HEK293 (cell line): ENCODE data around the gene ZCCHC14.

Experiments used
- CTCF ChIA-PET: fragments of 350-600 bp; formaldehyde crosslinking; extraction: SDS; loops from one replicate; lab custom pipeline; 2021; ENCODE audit warnings: antibody characterized with exemption; lab: Yijun Ruan, JAX
- POLR2A ChIA-PET: fragments of 300-600 bp; formaldehyde crosslinking; extraction: SDS; loops from one replicate; lab custom pipeline; 2020; ENCODE audit warnings: antibody characterized with exemption, inconsistent platforms; lab: Yijun Ruan, JAX
- H3K27ac ChIP-seq: fragments of 200-500 bp; sonication (Bioruptor generic); 2 replicates; pipeline ENCODE4 v1.5.1; 2014; ENCODE audit warnings: low read depth, low read length, control low read depth, inconsistent platforms; ENCODE audit errors: extremely low read depth
- H3K36me3 ChIP-seq, 2 experiments: fragments of 200-500 bp in 1 of 2; sonication (Bioruptor generic) in 1 of 2; 1 replicate in 1 of 2; 2 replicates in 1 of 2; pipeline ENCODE4 v1.5.1; 2014 to 2017; ENCODE audit warnings: inconsistent platforms in 2 of 2, low read length in 2 of 2; ENCODE audit not compliant: control insufficient read depth in 2 of 2, insufficient read depth in 1 of 2
- H3K4me1 ChIP-seq: fragments of 200-500 bp; sonication (Bioruptor generic); 2 replicates; pipeline ENCODE4 v1.5.1; 2014; ENCODE audit warnings: mild to moderate bottlenecking, low read length, inconsistent platforms; ENCODE audit not compliant: control insufficient read depth, insufficient read depth
- H3K4me3 ChIP-seq: 2 replicates; pipeline ENCODE4 v1.5.1; 2011; ENCODE audit warnings: low read depth, mild to moderate bottlenecking, control low read depth, low read length, moderate library complexity
- H3K9me3 ChIP-seq: fragments of 200-500 bp; sonication (Bioruptor generic); 2 replicates; pipeline ENCODE4 v1.5.1; 2014; ENCODE audit warnings: low read depth, low read length, inconsistent platforms; ENCODE audit not compliant: control insufficient read depth, insufficient read depth
- KLF10 ChIP-seq: fragments of 450-650 bp; IDR thresholded peaks from 2 replicates; pipeline ENCODE4 v1.5.1; 2018; ENCODE audit warnings: missing biosample characterization, mild to moderate bottlenecking, missing genetic modification characterization
- ZFP41 ChIP-seq: fragments of 450-650 bp; formaldehyde crosslinking; IDR thresholded peaks from 2 replicates; pipeline ENCODE4 v1.5.1; 2016; ENCODE audit warnings: missing biosample characterization, missing genetic modification characterization, borderline replicate concordance
- ZFP69B ChIP-seq: fragments of 450-650 bp; formaldehyde crosslinking; IDR thresholded peaks from 2 replicates; pipeline ENCODE4 v1.5.1; 2016; ENCODE audit warnings: missing biosample characterization, missing genetic modification characterization
- ZNF138 ChIP-seq: fragments of 450-650 bp; formaldehyde crosslinking; IDR thresholded peaks from 2 replicates; pipeline ENCODE4 v1.5.1; 2016; ENCODE audit warnings: missing biosample characterization, missing genetic modification characterization, borderline replicate concordance
- ZNF23 ChIP-seq: fragments of 450-650 bp; formaldehyde crosslinking; IDR thresholded peaks from 2 replicates; pipeline ENCODE4 v1.5.1; 2016; ENCODE audit warnings: missing biosample characterization, missing genetic modification characterization, borderline replicate concordance
- ZNF248 ChIP-seq: fragments of 450-650 bp; formaldehyde crosslinking; IDR thresholded peaks from 2 replicates; pipeline ENCODE4 v1.5.1; 2017; ENCODE audit warnings: missing biosample characterization, missing genetic modification characterization
- ZNF274 ChIP-seq, 2 experiments: fragments of 200-500 bp in 1 of 2; fragments of 450-650 bp in 1 of 2; sonication (Bioruptor generic) in 1 of 2; formaldehyde crosslinking in 1 of 2; IDR thresholded peaks; 2 replicates each; pipeline versions ENCODE4 v1.5.1 to v1.6.1; 2014 to 2016; ENCODE audit warnings: borderline replicate concordance in 1 of 2, inconsistent platforms in 1 of 2, low read length in 1 of 2, missing biosample characterization in 1 of 2, missing genetic modification characterization in 1 of 2
- ZNF302 ChIP-seq: fragments of 450-650 bp; formaldehyde crosslinking; IDR thresholded peaks from 2 replicates; pipeline ENCODE4 v1.5.1; 2016; ENCODE audit warnings: missing biosample characterization, missing genetic modification characterization, low read depth
- ZNF350 ChIP-seq: fragments of 450-650 bp; formaldehyde crosslinking; IDR thresholded peaks from 2 replicates; pipeline ENCODE4 v1.5.0; 2017; ENCODE audit warnings: missing biosample characterization, mild to moderate bottlenecking, missing genetic modification characterization
- ZNF394 ChIP-seq: fragments of 450-650 bp; formaldehyde crosslinking; IDR thresholded peaks from 2 replicates; pipeline ENCODE4 v1.5.1; 2016; ENCODE audit warnings: missing biosample characterization, missing genetic modification characterization, mild to moderate bottlenecking, moderate library complexity, borderline replicate concordance
- ZNF585B ChIP-seq: fragments of 450-650 bp; formaldehyde crosslinking; IDR thresholded peaks from 2 replicates; pipeline ENCODE4 v1.5.1; 2016; ENCODE audit warnings: missing biosample characterization, missing genetic modification characterization
- ZNF654 ChIP-seq: fragments of 450-650 bp; formaldehyde crosslinking; IDR thresholded peaks from 2 replicates; pipeline ENCODE4 v1.5.1; 2016; ENCODE audit warnings: low read depth, missing biosample characterization, missing genetic modification characterization
- ZNF658 ChIP-seq: fragments of 450-650 bp; formaldehyde crosslinking; IDR thresholded peaks from 2 replicates; pipeline ENCODE4; 2016; ENCODE audit warnings: missing biosample characterization, missing genetic modification characterization
- ZNF843 ChIP-seq: fragments of 450-650 bp; formaldehyde crosslinking; IDR thresholded peaks from 2 replicates; pipeline ENCODE4 v1.5.1; 2016; ENCODE audit warnings: missing biosample characterization, missing genetic modification characterization
- TF ChIP-seq, protein P1 (sequence below): fragments of 450-650 bp; formaldehyde crosslinking; IDR thresholded peaks from 2 replicates; pipeline ENCODE4 v1.5.1; 2016; ENCODE audit warnings: missing biosample characterization, missing genetic modification characterization
- TF ChIP-seq, protein P2 (sequence below): fragments of 450-650 bp; formaldehyde crosslinking; IDR thresholded peaks from 2 replicates; pipeline ENCODE4 v1.5.1; 2017; ENCODE audit warnings: missing biosample characterization, missing genetic modification characterization

Gene ZCCHC14

DNA sequence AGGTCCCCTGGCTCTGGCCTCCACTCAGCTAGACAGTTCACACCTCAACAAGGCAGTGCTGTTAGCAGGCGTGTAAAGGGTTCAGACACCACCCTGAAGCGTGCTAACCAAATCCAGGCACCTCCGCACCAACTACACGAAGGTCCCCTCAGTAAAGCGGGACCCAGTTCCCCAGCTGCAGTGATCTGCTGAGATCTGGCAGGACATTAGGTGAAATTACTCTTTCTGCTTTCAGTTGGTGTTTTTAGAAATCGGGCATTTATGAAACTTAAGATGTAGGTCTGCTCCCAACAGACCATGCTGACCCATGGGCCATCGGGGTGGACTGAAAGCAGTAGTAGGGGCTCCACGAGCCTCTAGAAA is 136.4 kb downstream of the ZCCHC14 start:
- TF ChIP-seq ZNF843 (tag by site-specific recombination) (no peak), ZNF585B (tag by site-specific recombination) (no peak), ZFP41 (no peak), ZNF394 (tag by site-specific recombination) (no peak), ZFP69B (tag by site-specific recombination) (no peak), KLF10 (tag by site-specific recombination) (no peak), ZNF274 (IDR thresholded peaks at IDR 0.05; ENCODE audit: low read length) (no peak), ZNF274 (tag by site-specific recombination; IDR thresholded peaks at IDR 0.05; ENCODE audit: borderline replicate concordance) (no peak), ZNF658 (tag by site-specific recombination) (no peak), ZNF23 (tag by site-specific recombination) (no peak), ZNF302 (tag by site-specific recombination) (no peak), ZNF138 (tag by site-specific recombination) (no peak), ZNF654 (tag by site-specific recombination) (no peak), ZNF248 (no peak), ZNF350 (tag by site-specific recombination) (no peak)
- TF ChIP-seq, protein P1, sequence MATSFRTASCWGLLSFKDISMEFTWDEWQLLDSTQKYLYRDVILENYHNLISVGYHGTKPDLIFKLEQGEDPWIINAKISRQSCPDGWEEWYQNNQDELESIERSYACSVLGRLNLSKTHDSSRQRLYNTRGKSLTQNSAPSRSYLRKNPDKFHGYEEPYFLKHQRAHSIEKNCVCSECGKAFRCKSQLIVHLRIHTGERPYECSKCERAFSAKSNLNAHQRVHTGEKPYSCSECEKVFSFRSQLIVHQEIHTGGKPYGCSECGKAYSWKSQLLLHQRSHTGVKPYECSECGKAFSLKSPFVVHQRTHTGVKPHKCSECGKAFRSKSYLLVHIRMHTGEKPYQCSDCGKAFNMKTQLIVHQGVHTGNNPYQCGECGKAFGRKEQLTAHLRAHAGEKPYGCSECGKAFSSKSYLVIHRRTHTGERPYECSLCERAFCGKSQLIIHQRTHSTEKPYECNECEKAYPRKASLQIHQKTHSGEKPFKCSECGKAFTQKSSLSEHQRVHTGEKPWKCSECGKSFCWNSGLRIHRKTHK (tag by site-specific recombination), result no peak
- TF ChIP-seq, protein P2, sequence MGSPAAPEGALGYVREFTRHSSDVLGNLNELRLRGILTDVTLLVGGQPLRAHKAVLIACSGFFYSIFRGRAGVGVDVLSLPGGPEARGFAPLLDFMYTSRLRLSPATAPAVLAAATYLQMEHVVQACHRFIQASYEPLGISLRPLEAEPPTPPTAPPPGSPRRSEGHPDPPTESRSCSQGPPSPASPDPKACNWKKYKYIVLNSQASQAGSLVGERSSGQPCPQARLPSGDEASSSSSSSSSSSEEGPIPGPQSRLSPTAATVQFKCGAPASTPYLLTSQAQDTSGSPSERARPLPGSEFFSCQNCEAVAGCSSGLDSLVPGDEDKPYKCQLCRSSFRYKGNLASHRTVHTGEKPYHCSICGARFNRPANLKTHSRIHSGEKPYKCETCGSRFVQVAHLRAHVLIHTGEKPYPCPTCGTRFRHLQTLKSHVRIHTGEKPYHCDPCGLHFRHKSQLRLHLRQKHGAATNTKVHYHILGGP, result no peak
- Histone ChIP-seq H3K36me3 (peaks cover 0 to 56% of the 10 kb centered on the region in 2 experiments; a peak in 1 of 3 replicates), H3K4me1 (no peaks in the 10 kb centered on the region), H3K9me3 (no peaks in the 10 kb centered on the region), H3K4me3 (no peak overlapping the region), H3K27ac (no peak overlapping the region)
- ChIA-PET POLR2A (no interaction called here), CTCF (interaction anchor here (0.7 kb wide), 1 partner anchor 11 kb away, joined by 3 read pairs; no protein-coding TSS in a partner anchor)
